OCI-LY1 (cell line): ENCODE data around the gene INTS2.

ENCODE experiments used
- H2AFZ ChIP-seq: fragments of 200-600 bp; sonication (generic), shearing (Covaris generic); 2 replicates; pipeline ENCODE4 v1.6.0; 2014; ENCODE audit warnings: antibody characterized with exemption, mild to moderate bottlenecking, low read length
- H3F3A ChIP-seq: fragments of 200-600 bp; sonication (generic), shearing (Covaris generic); 2 replicates; pipeline ENCODE4 v1.6.0; 2014; ENCODE audit warnings: mild to moderate bottlenecking, antibody characterized with exemption, low read length, moderate library complexity; ENCODE audit not compliant: insufficient read depth
- H3K27ac ChIP-seq: fragments of 200-600 bp; sonication (generic); 2 replicates; pipeline ENCODE4 v1.5.1; 2014; ENCODE audit warnings: low read length, mixed run types, mild to moderate bottlenecking, low read depth; ENCODE audit not compliant: poor library complexity, severe bottlenecking
- H3K27me3 ChIP-seq: fragments of 200-600 bp; sonication (generic); 2 replicates; pipeline ENCODE4 v1.6.0; 2014; ENCODE audit warnings: antibody characterized with exemption, mild to moderate bottlenecking, low read length, moderate library complexity; ENCODE audit not compliant: insufficient read depth
- H3K36me3 ChIP-seq: fragments of 200-600 bp; sonication (generic); 2 replicates; pipeline ENCODE4 v1.6.1; 2014; ENCODE audit warnings: mild to moderate bottlenecking, antibody characterized with exemption, low read length, moderate library complexity, mixed read lengths; ENCODE audit not compliant: insufficient read depth
- H3K4me1 ChIP-seq: fragments of 200-600 bp; sonication (generic); 2 replicates; pipeline ENCODE4 v1.5.1; 2014; ENCODE audit warnings: mild to moderate bottlenecking, low read length, moderate library complexity; ENCODE audit not compliant: insufficient read depth, severe bottlenecking
- H3K4me2 ChIP-seq: fragments of 200-600 bp; sonication (generic), shearing (Covaris generic); 2 replicates; pipeline ENCODE4 v1.6.1; 2014; ENCODE audit warnings: low read length
- H3K4me3 ChIP-seq: fragments of 200-600 bp; sonication (generic); 2 replicates; pipeline ENCODE4 v1.5.1; 2014; ENCODE audit warnings: low read length, low read depth, mild to moderate bottlenecking, mixed read lengths; ENCODE audit not compliant: poor library complexity, severe bottlenecking
- H3K79me2 ChIP-seq: fragments of 200-600 bp; shearing (Covaris generic); 2 replicates; pipeline ENCODE4 v1.6.1; 2016; ENCODE audit warnings: mixed run types, low read length, mixed read lengths; ENCODE audit not compliant: insufficient read depth
- H3K9ac ChIP-seq: fragments of 200-600 bp; sonication (generic), shearing (Covaris generic); 2 replicates; pipeline ENCODE4 v1.6.1; 2014; ENCODE audit warnings: mild to moderate bottlenecking, low read length, mixed read lengths
- H3K9me2 ChIP-seq: fragments of 200-600 bp; sonication (generic), shearing (Covaris generic); 2 replicates; pipeline ENCODE4 v1.6.1; 2014; ENCODE audit warnings: low read depth, mild to moderate bottlenecking, low read length, mixed read lengths
- H3K9me3 ChIP-seq: fragments of 200-600 bp; shearing (Covaris generic); 2 replicates; pipeline ENCODE4 v1.6.1; 2014; ENCODE audit warnings: low read length, mixed read lengths
- H4K20me1 ChIP-seq: fragments of 200-600 bp; sonication (generic), shearing (Covaris generic); 2 replicates; pipeline ENCODE4 v1.6.0; 2016; ENCODE audit warnings: mild to moderate bottlenecking, low read length; ENCODE audit not compliant: insufficient read depth
- EZH2 ChIP-seq: fragments of 200-600 bp; sonication (generic), shearing (Covaris generic); IDR thresholded peaks from 2 replicates; pipeline ENCODE4 v1.8.0; 2017; ENCODE audit warnings: borderline replicate concordance, mixed run types, mild to moderate bottlenecking, antibody characterized with exemption, low read length, moderate library complexity, mixed read lengths
- TF ChIP-seq, protein P1 (sequence below): fragments of 200-600 bp; sonication (generic), shearing (Covaris generic); IDR thresholded peaks from 2 replicates; pipeline ENCODE4 v1.5.1; 2017; ENCODE audit warnings: mild to moderate bottlenecking, antibody characterized with exemption, low read length, moderate library complexity, mixed read lengths

Gene INTS2

GRCh38 chr17:61875285-61875684 lies 52.5 kb downstream of the INTS2 start:
- Histone ChIP-seq H4K20me1 (no peaks in the 10 kb centered on the region), H3K4me2 (no peak overlapping the region), H3K36me3 (peaks cover 53% of the 10 kb centered on the region), H3K27ac (no peak overlapping the region), H3K27me3 (no peaks in the 10 kb centered on the region), H3K9ac (no peak overlapping the region), H3K9me3 (no peaks in the 10 kb centered on the region), H3F3A (0 out of 2 replicates have a peak, but pooled peaks cover 3% of the 10 kb centered on the region), H2AFZ (no peak overlapping the region), H3K4me3 (no peak overlapping the region), H3K79me2 (no peaks in the 10 kb centered on the region), H3K4me1 (peaks cover 7% of the 10 kb centered on the region), H3K9me2 (no peaks in the 10 kb centered on the region)
- TF ChIP-seq EZH2: no peak
- TF ChIP-seq, protein P1, sequence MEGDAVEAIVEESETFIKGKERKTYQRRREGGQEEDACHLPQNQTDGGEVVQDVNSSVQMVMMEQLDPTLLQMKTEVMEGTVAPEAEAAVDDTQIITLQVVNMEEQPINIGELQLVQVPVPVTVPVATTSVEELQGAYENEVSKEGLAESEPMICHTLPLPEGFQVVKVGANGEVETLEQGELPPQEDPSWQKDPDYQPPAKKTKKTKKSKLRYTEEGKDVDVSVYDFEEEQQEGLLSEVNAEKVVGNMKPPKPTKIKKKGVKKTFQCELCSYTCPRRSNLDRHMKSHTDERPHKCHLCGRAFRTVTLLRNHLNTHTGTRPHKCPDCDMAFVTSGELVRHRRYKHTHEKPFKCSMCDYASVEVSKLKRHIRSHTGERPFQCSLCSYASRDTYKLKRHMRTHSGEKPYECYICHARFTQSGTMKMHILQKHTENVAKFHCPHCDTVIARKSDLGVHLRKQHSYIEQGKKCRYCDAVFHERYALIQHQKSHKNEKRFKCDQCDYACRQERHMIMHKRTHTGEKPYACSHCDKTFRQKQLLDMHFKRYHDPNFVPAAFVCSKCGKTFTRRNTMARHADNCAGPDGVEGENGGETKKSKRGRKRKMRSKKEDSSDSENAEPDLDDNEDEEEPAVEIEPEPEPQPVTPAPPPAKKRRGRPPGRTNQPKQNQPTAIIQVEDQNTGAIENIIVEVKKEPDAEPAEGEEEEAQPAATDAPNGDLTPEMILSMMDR: no peak

GRCh38 chr17:61874075-61874474 lies 53.7 kb downstream of the INTS2 start:
- Histone ChIP-seq H2AFZ (no peak overlapping the region), H3K4me1 (peaks cover 7% of the 10 kb centered on the region), H3K27me3 (no peaks in the 10 kb centered on the region), H3K79me2 (no peaks in the 10 kb centered on the region), H3K9ac (no peak overlapping the region), H3K36me3 (peaks cover 59% of the 10 kb centered on the region), H3K4me2 (no peak overlapping the region), H3K27ac (no peak overlapping the region), H3F3A (0 out of 2 replicates have a peak, but pooled peaks cover 3% of the 10 kb centered on the region), H3K9me3 (no peaks in the 10 kb centered on the region), H3K4me3 (no peak overlapping the region), H3K9me2 (no peaks in the 10 kb centered on the region), H4K20me1 (no peaks in the 10 kb centered on the region)
- TF ChIP-seq, protein P1: no peak
- TF ChIP-seq EZH2: no peak

GRCh38 chr17:61872099-61872498 lies 55.7 kb downstream of the INTS2 start:
- Histone ChIP-seq H3K9ac (no peak overlapping the region), H2AFZ (no peak overlapping the region), H3K4me2 (no peak overlapping the region), H3K79me2 (no peaks in the 10 kb centered on the region), H3K9me2 (no peaks in the 10 kb centered on the region), H3K4me1 (peaks cover 7% of the 10 kb centered on the region), H3K9me3 (no peaks in the 10 kb centered on the region), H3K27me3 (no peaks in the 10 kb centered on the region), H3K27ac (no peak overlapping the region), H3K4me3 (no peak overlapping the region), H4K20me1 (no peaks in the 10 kb centered on the region), H3K36me3 (peaks cover 69% of the 10 kb centered on the region), H3F3A (0 out of 2 replicates have a peak, but pooled peaks cover 3% of the 10 kb centered on the region)
- TF ChIP-seq, protein P1: no peak
- TF ChIP-seq EZH2: no peak
